HG02981 (cell line): ENCODE data around the gene C12orf60.

ENCODE experiments used
- ATAC-seq: cut with Tn5 transposase; IDR thresholded peaks from one replicate; pipeline ENCODE4 v1.9.1; 2021; ENCODE audit warnings: mild to moderate bottlenecking, moderate library complexity; ENCODE audit not compliant: unreplicated experiment

C12orf60 gene

DNA sequence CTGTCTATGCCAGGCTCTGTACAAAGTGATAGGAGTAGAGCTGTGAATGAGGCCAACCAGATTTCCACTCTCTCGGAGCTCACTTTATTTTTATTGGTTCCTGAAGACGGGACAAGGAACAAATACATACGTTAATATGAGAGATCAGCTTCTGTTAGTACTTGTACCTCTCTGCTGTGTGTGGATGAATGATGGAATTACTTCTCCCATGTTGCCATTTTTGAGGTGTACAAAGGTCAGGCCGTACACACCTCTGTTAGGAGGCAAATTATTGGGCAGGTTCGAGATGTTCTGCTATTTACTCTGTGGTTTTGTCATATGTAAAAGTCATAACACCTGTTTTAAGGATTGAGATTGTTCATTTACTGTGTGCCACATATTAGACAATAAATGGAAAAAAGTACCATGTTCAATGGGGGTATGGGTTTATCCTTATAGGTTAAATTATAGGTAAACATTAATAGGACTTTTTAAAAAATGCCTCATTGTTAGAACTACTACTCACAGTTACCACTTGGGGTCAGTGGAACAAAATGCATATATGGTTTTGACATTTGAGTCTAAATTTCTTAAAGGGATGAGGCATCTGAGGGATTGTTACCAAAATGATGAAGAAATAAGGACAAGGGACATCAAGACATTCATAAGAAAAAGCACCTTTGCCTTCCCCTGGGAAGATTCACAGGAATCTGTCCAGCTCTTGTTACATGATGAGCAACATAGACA, 27.1 kb upstream of the C12orf60 start:
- no peak for ATAC-seq

- no peak for ATAC-seq
These were observed 26.2 kb upstream of the C12orf60 start for GRCh38 chr12:14777271-14777670.

GRCh38 chr12:14779834-14780233, 23.6 kb upstream of the C12orf60 start:
- ATAC-seq: no peak

- no peak for ATAC-seq
These were observed 22.6 kb upstream of the C12orf60 start for GRCh38 chr12:14780859-14781258.

DNA sequence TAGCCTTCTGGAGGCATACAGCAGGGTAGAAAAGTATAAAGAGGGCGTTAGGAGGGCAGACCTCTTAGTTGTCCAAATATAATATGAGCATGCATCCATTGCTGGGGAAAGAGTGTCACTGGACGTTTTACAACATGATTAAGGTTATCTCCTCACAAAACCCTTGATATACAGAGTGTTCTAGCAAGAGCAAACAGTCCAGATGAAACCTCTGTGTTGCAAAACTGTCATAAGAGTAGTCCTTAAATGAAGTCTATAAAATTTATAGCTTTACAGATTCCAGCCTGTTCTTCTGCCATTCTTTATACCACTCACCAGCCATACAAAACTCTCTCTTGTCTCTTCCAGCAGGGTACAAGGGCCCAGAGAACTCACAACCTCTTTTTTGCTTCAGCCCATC, 21.9 kb upstream of the C12orf60 start:
- ATAC-seq: no peak

GRCh38 chr12:14782756-14783155, 20.7 kb upstream of the C12orf60 start:
- no peak for ATAC-seq

- no peak for ATAC-seq
These were observed 19.0 kb upstream of the C12orf60 start for GRCh38 chr12:14784471-14784870.

DNA sequence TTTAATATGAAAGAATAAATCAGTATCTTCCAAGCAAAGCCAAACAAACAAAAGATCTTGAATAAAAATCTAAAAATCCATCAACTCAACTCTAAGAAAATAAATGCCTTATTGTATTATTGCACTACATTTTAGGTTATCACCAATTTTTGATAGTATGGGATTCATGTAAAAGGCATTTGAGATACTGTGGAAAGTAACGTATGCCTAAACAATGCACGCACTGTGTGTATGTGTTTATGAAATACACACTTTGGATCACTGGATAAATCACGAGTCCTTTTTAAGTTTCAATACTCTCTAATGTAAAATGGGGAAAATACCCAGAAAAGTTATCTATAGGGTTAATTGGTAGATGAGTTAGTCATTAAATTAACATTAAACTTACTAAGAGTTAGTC, 17.9 kb upstream of the C12orf60 start:
- no peak for ATAC-seq

DNA sequence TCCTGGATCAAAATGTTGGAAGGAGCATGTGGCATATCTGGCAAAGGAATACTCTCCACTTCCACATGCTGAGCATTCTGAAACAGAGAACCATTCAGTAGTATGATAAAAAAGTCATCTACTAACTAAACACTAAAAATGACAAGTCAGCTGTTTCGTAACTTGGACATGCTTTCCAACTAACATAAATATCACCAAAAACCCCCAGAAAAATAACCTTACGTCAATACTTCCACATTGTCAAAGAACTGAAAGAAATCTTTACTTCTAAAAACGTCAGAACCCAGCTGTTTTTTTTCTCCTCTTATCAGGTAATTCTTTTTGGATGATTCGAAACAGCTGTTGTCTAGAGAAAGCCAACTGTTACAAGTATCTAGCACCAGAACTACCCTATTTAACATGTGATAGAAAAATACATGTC, 8.4 kb upstream of the C12orf60 start:
- no peak for ATAC-seq

- ATAC-seq: no peak
These were observed 1.2 kb upstream of the C12orf60 start for GRCh38 chr12:14802247-14802646.

DNA sequence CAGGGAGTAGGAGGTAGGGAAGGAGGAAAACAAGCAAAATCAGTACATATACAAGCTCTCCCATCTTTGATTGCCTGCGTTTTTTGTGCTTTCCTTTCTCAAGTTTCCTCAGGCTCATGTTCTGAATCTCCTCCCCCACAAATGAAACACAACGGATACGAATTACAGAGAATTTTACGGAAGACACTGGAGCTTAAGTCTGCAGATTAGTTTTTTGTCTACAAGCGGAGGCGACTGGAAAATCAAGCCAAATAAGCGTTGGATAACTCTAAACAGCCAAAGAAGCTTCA, 804 bp upstream of the C12orf60 start:
- ATAC-seq: no peak

DNA sequence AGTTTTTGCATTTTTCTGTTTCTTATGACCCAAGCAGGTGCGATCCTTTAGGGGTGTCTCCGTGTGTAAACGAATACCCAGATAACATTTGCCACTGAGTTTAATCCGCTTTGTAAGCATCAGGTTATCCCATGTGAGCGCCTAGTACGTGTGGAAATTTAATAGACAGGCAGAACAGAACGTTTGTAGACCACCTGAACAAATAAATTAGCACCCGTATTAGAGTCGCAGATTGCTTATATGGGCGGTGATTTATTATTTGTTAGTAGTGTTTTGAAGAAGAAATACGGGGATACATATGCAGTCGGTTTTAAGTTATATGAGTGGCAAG, 325 bp downstream of the C12orf60 start:
- peak; percentile 6 for ATAC-seq

- ATAC-seq: no peak
These were observed 6.9 kb downstream of the C12orf60 start for GRCh38 chr12:14810167-14810952.

DNA sequence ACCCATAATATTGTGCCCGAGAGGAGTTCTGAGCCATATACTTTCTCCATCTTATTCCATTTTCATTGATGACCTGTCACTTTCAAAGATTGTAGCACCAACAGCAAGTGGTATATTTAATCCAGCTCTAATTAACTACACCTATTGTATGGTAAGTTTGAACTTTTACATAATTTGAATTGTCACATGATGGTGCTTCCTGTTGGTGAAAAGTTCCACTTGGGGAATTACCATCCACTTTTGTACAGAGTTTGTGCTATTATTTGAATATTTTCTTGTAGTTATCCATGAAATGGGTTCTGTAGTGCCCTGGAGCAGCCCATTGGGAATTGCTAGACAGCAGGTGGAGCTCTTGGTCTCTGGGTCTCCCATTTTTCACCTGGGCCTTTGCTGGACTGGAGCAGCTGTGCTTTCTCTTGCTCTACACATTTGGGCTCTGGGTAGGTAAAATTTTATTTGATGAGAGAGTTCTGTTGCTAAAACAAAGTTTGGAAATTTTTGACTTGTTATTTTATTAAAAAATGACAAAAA, 7.5 kb downstream of the C12orf60 start:
- no peak for ATAC-seq

DNA sequence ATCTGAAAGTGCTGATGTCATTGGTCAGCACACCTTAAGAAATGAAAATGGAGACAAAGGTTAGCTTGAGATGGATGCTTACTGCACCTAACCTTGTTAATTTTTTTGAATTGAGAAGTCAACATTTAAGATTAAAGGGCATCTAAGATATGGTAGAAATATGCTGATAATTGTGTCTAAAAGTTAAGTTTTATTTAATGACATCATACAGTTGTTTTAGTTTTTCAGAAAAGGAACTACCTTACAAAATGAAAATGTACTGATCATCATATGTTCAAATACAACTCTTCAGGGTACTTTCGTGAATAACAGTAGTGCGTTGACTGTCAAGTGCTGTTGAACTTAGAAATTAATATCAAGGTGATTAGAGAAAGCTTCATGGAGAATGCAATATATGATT, 8.0 kb downstream of the C12orf60 start:
- no peak for ATAC-seq

- ATAC-seq: no peak
These were observed 10.5 kb downstream of the C12orf60 start, which contains the start of gene SMCO3 for GRCh38 chr12:14814014-14814413. SMCO3 (minus strand) TSS chr12:14814182; CDS start chr12:14806680, 7,502 bp downstream.

GRCh38 chr12:14824012-14824634, 20.7 kb downstream of the C12orf60 start:
- ATAC-seq: no peak

- no peak for ATAC-seq
These were observed 21.8 kb downstream of the C12orf60 start for GRCh38 chr12:14825256-14825655.

- ATAC-seq: no peak
These were observed 23.0 kb downstream of the C12orf60 start for GRCh38 chr12:14826491-14826890.

DNA sequence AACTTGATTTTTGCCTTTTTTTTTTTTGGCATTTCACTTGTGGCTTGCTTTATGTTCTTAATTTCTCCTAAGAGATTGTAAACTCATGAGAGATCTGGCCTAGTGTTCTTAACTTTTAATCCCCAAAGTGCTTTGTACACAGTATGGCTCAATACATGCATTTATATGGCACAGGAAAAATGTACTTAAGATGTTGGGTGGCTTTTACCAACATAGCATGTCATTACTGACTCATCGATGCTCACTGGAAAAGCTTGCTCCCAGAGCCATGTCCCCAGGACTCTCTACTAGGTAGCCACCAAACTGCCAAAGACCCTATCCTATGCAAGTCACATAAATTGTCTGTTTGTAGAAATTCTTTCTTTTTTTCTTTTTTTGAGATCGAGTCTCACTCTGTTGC, 23.6 kb downstream of the C12orf60 start:
- no peak for ATAC-seq

DNA sequence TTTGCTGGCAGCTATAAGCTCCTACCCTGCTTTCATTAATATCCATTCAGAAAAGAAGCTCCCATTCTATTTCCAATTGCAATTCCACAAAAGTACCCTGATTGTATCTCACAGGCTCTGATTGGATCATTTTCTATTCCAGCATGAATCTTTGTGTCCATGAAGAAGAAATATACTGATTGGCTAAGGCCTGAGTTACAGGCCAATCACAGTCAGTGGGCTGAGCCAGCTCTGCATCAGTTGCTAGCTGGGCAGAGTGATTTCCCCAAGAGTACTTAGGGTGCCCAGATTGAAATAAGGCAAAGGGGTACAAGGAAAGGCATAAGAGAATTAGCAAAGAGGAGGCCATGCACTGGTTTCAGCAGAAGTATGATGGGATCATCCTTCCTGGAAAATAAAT, 25.4 kb downstream of the C12orf60 start:
- ATAC-seq: no peak

GRCh38 chr12:14833336-14833735, 29.9 kb downstream of the C12orf60 start:
- ATAC-seq: no peak
